Mammary epithelial cell (primary cell): ENCODE measurements around the gene FMR1.

ENCODE experiments used
- CTCF ChIP-seq, 2 donors: IDR thresholded peaks in 1 of 2; conservative IDR thresholded peaks in 1 of 2; 2 replicates each; pipeline ENCODE4 v1.5.1; 2011 to 2012; ENCODE audit warnings: inconsistent platforms in 2 of 2, low read length in 2 of 2, mild to moderate bottlenecking in 2 of 2, control low read depth in 1 of 2, low read depth in 1 of 2; ENCODE audit not compliant: insufficient read depth in 1 of 2; ENCODE audit errors: extremely low read depth in 1 of 2
- EZH2 ChIP-seq: IDR thresholded peaks from 2 replicates; pipeline ENCODE4 v1.6.1; 2012; ENCODE audit warnings: low read length, inconsistent platforms, borderline replicate concordance

- TF ChIP-seq CTCF (conservative IDR thresholded peaks at IDR 0.05 in 1 of 2, IDR thresholded peaks at IDR 0.05 in 1 of 2; ENCODE audit: extremely low read depth in 1 of 2, insufficient read depth in 1 of 2, low read depth in 1 of 2, low read length in 2 of 2): no peak
- TF ChIP-seq EZH2: no peak
Measured at GRCh38 chrX:147912093-147912801, 528 bp downstream of the FMR1 start.
